ENCODE measurements around the gene ENTHD1.

The ENTHD1 gene

DNA sequence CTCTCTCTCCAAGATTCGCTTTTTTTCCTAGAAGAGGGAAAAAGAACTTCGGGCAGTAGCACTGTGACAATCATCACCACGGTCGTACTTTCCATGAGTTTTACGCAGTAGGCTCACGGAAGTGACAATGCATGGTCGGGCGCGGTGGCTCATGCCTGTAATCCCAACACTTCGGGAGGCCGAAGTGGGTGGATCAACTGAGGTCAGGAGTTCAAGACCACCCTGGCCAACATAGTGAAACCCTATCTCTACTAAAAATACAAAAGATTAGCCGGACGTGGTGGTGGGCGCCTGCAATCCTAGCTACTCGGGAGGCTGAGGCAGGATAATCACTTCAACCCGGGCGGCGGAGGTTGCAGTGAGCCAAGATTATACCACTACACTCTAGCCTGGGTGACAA is 30.7 kb upstream of the ENTHD1 start (continued):
- no peak for TF ChIP-seq KLF16 (tag by site-specific recombination; IDR thresholded peaks at IDR 0.05)
- TF ChIP-seq ZNF366 (tag by site-specific recombination; conservative IDR thresholded peaks at IDR 0.05) = no peak
- TF ChIP-seq GLI4 (tag by site-specific recombination; IDR thresholded peaks at IDR 0.05) = no peak
- TF ChIP-seq ZNF555 (tag by site-specific recombination; conservative IDR thresholded peaks at IDR 0.05) = no peak
- TF ChIP-seq ZNF747 (tag by site-specific recombination; IDR thresholded peaks at IDR 0.05) = no peak
- TF ChIP-seq, protein P1, sequence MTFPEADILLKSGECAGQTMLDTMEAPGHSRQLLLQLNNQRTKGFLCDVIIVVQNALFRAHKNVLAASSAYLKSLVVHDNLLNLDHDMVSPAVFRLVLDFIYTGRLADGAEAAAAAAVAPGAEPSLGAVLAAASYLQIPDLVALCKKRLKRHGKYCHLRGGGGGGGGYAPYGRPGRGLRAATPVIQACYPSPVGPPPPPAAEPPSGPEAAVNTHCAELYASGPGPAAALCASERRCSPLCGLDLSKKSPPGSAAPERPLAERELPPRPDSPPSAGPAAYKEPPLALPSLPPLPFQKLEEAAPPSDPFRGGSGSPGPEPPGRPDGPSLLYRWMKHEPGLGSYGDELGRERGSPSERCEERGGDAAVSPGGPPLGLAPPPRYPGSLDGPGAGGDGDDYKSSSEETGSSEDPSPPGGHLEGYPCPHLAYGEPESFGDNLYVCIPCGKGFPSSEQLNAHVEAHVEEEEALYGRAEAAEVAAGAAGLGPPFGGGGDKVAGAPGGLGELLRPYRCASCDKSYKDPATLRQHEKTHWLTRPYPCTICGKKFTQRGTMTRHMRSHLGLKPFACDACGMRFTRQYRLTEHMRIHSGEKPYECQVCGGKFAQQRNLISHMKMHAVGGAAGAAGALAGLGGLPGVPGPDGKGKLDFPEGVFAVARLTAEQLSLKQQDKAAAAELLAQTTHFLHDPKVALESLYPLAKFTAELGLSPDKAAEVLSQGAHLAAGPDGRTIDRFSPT (tag by site-specific recombination; IDR thresholded peaks at IDR 0.05) = no peak
- TF ChIP-seq ZNF132 (tag by site-specific recombination; IDR thresholded peaks at IDR 0.05; ENCODE audit: borderline replicate concordance) = no peak
- TF ChIP-seq ZNF335 (tag by site-specific recombination; conservative IDR thresholded peaks at IDR 0.05) = no peak
- no peak for TF ChIP-seq ZNF624 (tag by site-specific recombination; IDR thresholded peaks at IDR 0.05)
- TF ChIP-seq, protein P2, sequence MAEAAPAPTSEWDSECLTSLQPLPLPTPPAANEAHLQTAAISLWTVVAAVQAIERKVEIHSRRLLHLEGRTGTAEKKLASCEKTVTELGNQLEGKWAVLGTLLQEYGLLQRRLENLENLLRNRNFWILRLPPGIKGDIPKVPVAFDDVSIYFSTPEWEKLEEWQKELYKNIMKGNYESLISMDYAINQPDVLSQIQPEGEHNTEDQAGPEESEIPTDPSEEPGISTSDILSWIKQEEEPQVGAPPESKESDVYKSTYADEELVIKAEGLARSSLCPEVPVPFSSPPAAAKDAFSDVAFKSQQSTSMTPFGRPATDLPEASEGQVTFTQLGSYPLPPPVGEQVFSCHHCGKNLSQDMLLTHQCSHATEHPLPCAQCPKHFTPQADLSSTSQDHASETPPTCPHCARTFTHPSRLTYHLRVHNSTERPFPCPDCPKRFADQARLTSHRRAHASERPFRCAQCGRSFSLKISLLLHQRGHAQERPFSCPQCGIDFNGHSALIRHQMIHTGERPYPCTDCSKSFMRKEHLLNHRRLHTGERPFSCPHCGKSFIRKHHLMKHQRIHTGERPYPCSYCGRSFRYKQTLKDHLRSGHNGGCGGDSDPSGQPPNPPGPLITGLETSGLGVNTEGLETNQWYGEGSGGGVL (tag by site-specific recombination; IDR thresholded peaks at IDR 0.05) = no peak
- TF ChIP-seq ZNF792 (tag by site-specific recombination; IDR thresholded peaks at IDR 0.05) = no peak
- TF ChIP-seq ZNF138 (tag by site-specific recombination; IDR thresholded peaks at IDR 0.05; ENCODE audit: borderline replicate concordance) = no peak
- no peak for TF ChIP-seq ZNF558 (tag by site-specific recombination; IDR thresholded peaks at IDR 0.05)

GRCh38 chr22:39923696-39924095 is 30.1 kb upstream of the ENTHD1 start:
- ChIA-PET POLR2A (no interaction called here), CTCF (interaction anchor here (1.8 to 2.6 kb wide), 2 partner anchors 9 kb away, joined by 4 to 18 read pairs; no protein-coding TSS in a partner anchor)
- no peaks in the 10 kb centered on the region for H3K36me3 ChIP-seq (ENCODE audit: control insufficient read depth in 2 of 2, insufficient read depth in 1 of 2, low read length in 2 of 2)
- H3K27ac ChIP-seq (ENCODE audit: extremely low read depth, low read depth, low read length) = no peak overlapping the region
- no peaks in the 10 kb centered on the region for H3K4me1 ChIP-seq (ENCODE audit: control insufficient read depth, insufficient read depth, low read length)
- H3K9me3 ChIP-seq (ENCODE audit: control insufficient read depth, insufficient read depth, low read depth, low read length) = no peaks in the 10 kb centered on the region
- TF ChIP-seq ZNF324 (tag by site-specific recombination; IDR thresholded peaks at IDR 0.05) = no peak
- H3K4me3 ChIP-seq (ENCODE audit: low read depth, low read length) = no peak overlapping the region

DNA sequence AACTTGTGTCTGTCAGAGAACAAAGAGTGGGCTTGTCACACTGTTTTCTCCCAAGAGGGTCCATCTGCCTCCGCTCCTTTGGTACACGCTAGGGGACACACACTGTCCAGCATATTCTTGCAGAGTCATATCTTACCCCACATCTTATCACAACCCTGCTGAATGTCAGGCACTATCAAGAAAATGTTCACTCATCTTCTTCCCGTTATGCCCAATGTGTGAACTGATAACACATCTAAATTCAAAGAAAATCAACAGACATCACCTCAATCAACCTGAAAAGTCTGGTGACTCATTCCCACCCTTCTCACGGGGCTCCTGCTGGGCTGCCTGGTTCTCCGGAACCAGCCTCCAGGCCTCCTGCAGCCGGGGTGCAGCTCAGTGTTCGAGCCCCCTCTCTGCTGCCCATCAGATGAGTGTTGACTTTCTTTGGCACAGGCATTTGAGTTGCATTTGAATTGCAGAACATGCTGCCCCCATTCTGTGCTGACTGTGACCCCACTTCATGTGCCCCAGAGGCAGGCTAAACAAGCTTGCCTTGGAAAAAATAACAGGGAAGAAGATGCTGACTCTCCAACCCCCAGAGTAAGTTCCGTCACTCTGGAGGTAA is 26.7 kb upstream of the ENTHD1 start:
- POLR2A ChIA-PET = no interaction called here
- H3K36me3 ChIP-seq (ENCODE audit: control insufficient read depth in 2 of 2, insufficient read depth in 1 of 2, low read length in 2 of 2) = no peaks in the 10 kb centered on the region
- H3K4me3 ChIP-seq (ENCODE audit: low read depth, low read length) = no peak overlapping the region
- H3K4me1 ChIP-seq (ENCODE audit: control insufficient read depth, insufficient read depth, low read length) = no peaks in the 10 kb centered on the region
- CTCF ChIA-PET = interaction anchor here (0.7 to 1.7 kb wide), 2 partner anchors 13 to 424 kb away, joined by 3 to 8 read pairs; no protein-coding TSS in a partner anchor
- TF ChIP-seq ZNF202 (tag by site-specific recombination; IDR thresholded peaks at IDR 0.05; ENCODE audit: borderline replicate concordance) (no peak), ZNF138 (tag by site-specific recombination; IDR thresholded peaks at IDR 0.05; ENCODE audit: borderline replicate concordance) (no peak), ZNF596 (tag by site-specific recombination; IDR thresholded peaks at IDR 0.05) (no peak), ZNF660 (tag by site-specific recombination; IDR thresholded peaks at IDR 0.05) (no peak), ZNF433 (tag by site-specific recombination; IDR thresholded peaks at IDR 0.05; ENCODE audit: low read depth) (no peak), MZF1 (tag by site-specific recombination; IDR thresholded peaks at IDR 0.05; ENCODE audit: borderline replicate concordance) (no peak), ZXDB (tag by site-specific recombination; IDR thresholded peaks at IDR 0.05) (no peak), ZNF184 (tag by site-specific recombination; IDR thresholded peaks at IDR 0.05) (no peak), ZNF843 (tag by site-specific recombination; IDR thresholded peaks at IDR 0.05) (no peak), ZNF292 (tag by site-specific recombination; IDR thresholded peaks at IDR 0.05; ENCODE audit: borderline replicate concordance, low read depth) (no peak), ZBTB7A (tag by site-specific recombination; IDR thresholded peaks at IDR 0.05; ENCODE audit: low read depth) (no peak), ZNF174 (tag by site-specific recombination; IDR thresholded peaks at IDR 0.05) (no peak), ZNF792 (tag by site-specific recombination; IDR thresholded peaks at IDR 0.05) (no peak), ZNF16 (tag by site-specific recombination; IDR thresholded peaks at IDR 0.05; ENCODE audit: low read depth) (no peak), YY2 (tag by site-specific recombination; IDR thresholded peaks at IDR 0.05) (no peak), ZNF48 (tag by site-specific recombination; IDR thresholded peaks at IDR 0.05) (no peak)
- H3K9me3 ChIP-seq (ENCODE audit: control insufficient read depth, insufficient read depth, low read depth, low read length) = no peaks in the 10 kb centered on the region
- H3K27ac ChIP-seq (ENCODE audit: extremely low read depth, low read depth, low read length) = no peak overlapping the region
